Measurements from ENCODE around the gene SPATA1. TPM values are rescaled to one million over a fixed set of nuclear protein-coding genes. Genes with fewer than 3 reads are reported as not detected.

The SPATA1 gene
- total and polyA plus RNA-seq, 9 of the 15 experiments (the other 6 are each of a cell fraction or from before 2014, with no cell fraction given), result 0.79 to 2.9 (median 1.5) TPM

DNA sequence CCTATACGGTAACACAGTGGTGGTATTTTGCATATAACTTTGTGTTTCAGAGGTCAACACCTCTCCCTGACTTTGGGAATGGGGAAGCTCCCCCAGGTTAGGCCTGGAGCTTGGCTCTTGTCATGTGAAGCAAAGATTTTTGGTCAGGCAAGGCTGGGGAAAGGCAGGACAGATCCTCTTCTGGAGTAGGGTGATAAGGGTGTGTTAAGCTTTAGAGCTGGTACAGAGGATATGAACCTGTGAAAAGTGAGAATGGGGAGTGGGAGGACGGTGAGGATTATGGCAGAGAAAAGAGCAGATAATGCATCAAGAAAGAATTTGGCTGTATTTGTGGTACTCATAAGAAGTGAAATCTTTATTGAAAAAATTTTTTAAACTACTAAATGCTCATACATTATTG is 24.9 kb upstream of the SPATA1 start (continued):
- TF ChIP-seq, protein P1, sequence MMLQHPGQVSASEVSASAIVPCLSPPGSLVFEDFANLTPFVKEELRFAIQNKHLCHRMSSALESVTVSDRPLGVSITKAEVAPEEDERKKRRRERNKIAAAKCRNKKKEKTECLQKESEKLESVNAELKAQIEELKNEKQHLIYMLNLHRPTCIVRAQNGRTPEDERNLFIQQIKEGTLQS (IDR thresholded peaks at IDR 0.05), result no peak
- TF ChIP-seq, protein P1 (CRISPR knock-in tag; conservative IDR thresholded peaks at IDR 0.05), result no peak
- TF ChIP-seq HDAC2 (IDR thresholded peaks at IDR 0.05) (0 out of 2 replicates have a peak, but pooled peaks have one; percentile 41), GTF2E2 (tag; IDR thresholded peaks at IDR 0.05) (no peak), RBM14 (IDR thresholded peaks at IDR 0.05; ENCODE audit: borderline replicate concordance, insufficient read depth, low read depth, low read length) (no peak), SUPT5H (IDR thresholded peaks at IDR 0.05) (no peak), KLF10 (CRISPR knock-in tag; IDR thresholded peaks at IDR 0.05) (no peak), SIRT6 (IDR thresholded peaks at IDR 0.05; ENCODE audit: low read depth, low read length) (no peak), L3MBTL2 (IDR thresholded peaks at IDR 0.05) (no peak), JUND (IDR thresholded peaks at IDR 0.05; ENCODE audit: borderline replicate concordance, low read depth, low read length) (peak; percentile 2; the same call in 1 of the 2 replicates), JUND (tag; IDR thresholded peaks at IDR 0.05; ENCODE audit: borderline replicate concordance, low read depth, low read length) (no peak), MTA2 (IDR thresholded peaks at IDR 0.05; ENCODE audit: low read depth) (peak; percentile 69), HNRNPK (IDR thresholded peaks at IDR 0.05; ENCODE audit: low read depth, low read length, poor library complexity, severe bottlenecking) (no peak), ZSCAN29 (IDR thresholded peaks at IDR 0.05) (no peak)
- TF ChIP-seq, protein P2, sequence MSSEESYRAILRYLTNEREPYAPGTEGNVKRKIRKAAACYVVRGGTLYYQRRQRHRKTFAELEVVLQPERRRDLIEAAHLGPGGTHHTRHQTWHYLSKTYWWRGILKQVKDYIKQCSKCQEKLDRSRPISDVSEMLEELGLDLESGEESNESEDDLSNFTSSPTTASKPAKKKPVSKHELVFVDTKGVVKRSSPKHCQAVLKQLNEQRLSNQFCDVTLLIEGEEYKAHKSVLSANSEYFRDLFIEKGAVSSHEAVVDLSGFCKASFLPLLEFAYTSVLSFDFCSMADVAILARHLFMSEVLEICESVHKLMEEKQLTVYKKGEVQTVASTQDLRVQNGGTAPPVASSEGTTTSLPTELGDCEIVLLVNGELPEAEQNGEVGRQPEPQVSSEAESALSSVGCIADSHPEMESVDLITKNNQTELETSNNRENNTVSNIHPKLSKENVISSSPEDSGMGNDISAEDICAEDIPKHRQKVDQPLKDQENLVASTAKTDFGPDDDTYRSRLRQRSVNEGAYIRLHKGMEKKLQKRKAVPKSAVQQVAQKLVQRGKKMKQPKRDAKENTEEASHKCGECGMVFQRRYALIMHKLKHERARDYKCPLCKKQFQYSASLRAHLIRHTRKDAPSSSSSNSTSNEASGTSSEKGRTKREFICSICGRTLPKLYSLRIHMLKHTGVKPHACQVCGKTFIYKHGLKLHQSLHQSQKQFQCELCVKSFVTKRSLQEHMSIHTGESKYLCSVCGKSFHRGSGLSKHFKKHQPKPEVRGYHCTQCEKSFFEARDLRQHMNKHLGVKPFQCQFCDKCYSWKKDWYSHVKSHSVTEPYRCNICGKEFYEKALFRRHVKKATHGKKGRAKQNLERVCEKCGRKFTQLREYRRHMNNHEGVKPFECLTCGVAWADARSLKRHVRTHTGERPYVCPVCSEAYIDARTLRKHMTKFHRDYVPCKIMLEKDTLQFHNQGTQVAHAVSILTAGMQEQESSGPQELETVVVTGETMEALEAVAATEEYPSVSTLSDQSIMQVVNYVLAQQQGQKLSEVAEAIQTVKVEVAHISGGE (CRISPR knock-in tag; IDR thresholded peaks at IDR 0.05), result no peak
- TF ChIP-seq, protein P3, sequence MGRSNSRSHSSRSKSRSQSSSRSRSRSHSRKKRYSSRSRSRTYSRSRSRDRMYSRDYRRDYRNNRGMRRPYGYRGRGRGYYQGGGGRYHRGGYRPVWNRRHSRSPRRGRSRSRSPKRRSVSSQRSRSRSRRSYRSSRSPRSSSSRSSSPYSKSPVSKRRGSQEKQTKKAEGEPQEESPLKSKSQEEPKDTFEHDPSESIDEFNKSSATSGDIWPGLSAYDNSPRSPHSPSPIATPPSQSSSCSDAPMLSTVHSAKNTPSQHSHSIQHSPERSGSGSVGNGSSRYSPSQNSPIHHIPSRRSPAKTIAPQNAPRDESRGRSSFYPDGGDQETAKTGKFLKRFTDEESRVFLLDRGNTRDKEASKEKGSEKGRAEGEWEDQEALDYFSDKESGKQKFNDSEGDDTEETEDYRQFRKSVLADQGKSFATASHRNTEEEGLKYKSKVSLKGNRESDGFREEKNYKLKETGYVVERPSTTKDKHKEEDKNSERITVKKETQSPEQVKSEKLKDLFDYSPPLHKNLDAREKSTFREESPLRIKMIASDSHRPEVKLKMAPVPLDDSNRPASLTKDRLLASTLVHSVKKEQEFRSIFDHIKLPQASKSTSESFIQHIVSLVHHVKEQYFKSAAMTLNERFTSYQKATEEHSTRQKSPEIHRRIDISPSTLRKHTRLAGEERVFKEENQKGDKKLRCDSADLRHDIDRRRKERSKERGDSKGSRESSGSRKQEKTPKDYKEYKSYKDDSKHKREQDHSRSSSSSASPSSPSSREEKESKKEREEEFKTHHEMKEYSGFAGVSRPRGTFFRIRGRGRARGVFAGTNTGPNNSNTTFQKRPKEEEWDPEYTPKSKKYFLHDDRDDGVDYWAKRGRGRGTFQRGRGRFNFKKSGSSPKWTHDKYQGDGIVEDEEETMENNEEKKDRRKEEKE (IDR thresholded peaks at IDR 0.05; ENCODE audit: borderline replicate concordance in 1 of 2, control insufficient read depth in 1 of 2, low read depth in 2 of 2, low read length in 1 of 2), result no peak
- TF ChIP-seq, protein P4, sequence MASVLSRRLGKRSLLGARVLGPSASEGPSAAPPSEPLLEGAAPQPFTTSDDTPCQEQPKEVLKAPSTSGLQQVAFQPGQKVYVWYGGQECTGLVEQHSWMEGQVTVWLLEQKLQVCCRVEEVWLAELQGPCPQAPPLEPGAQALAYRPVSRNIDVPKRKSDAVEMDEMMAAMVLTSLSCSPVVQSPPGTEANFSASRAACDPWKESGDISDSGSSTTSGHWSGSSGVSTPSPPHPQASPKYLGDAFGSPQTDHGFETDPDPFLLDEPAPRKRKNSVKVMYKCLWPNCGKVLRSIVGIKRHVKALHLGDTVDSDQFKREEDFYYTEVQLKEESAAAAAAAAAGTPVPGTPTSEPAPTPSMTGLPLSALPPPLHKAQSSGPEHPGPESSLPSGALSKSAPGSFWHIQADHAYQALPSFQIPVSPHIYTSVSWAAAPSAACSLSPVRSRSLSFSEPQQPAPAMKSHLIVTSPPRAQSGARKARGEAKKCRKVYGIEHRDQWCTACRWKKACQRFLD (CRISPR knock-in tag; IDR thresholded peaks at IDR 0.05), result no peak
- TF ChIP-seq, protein P5, sequence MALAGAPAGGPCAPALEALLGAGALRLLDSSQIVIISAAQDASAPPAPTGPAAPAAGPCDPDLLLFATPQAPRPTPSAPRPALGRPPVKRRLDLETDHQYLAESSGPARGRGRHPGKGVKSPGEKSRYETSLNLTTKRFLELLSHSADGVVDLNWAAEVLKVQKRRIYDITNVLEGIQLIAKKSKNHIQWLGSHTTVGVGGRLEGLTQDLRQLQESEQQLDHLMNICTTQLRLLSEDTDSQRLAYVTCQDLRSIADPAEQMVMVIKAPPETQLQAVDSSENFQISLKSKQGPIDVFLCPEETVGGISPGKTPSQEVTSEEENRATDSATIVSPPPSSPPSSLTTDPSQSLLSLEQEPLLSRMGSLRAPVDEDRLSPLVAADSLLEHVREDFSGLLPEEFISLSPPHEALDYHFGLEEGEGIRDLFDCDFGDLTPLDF (CRISPR knock-in tag; IDR thresholded peaks at IDR 0.05), result no peak
